OCI-LY1 (cell line): Measurements from ENCODE around the gene MIER1.

Source experiments
- H2AFZ ChIP-seq: fragments of 200-600 bp; sonication (generic), shearing (Covaris generic); 2 replicates; pipeline ENCODE4 v1.6.0; 2014; ENCODE audit warnings: antibody characterized with exemption, mild to moderate bottlenecking, low read length
- H3F3A ChIP-seq: fragments of 200-600 bp; sonication (generic), shearing (Covaris generic); 2 replicates; pipeline ENCODE4 v1.6.0; 2014; ENCODE audit warnings: mild to moderate bottlenecking, antibody characterized with exemption, low read length, moderate library complexity; ENCODE audit not compliant: insufficient read depth
- H3K27ac ChIP-seq: fragments of 200-600 bp; sonication (generic); 2 replicates; pipeline ENCODE4 v1.5.1; 2014; ENCODE audit warnings: low read length, mixed run types, mild to moderate bottlenecking, low read depth; ENCODE audit not compliant: poor library complexity, severe bottlenecking
- H3K27me3 ChIP-seq: fragments of 200-600 bp; sonication (generic); 2 replicates; pipeline ENCODE4 v1.6.0; 2014; ENCODE audit warnings: antibody characterized with exemption, mild to moderate bottlenecking, low read length, moderate library complexity; ENCODE audit not compliant: insufficient read depth
- H3K36me3 ChIP-seq: fragments of 200-600 bp; sonication (generic); 2 replicates; pipeline ENCODE4 v1.6.1; 2014; ENCODE audit warnings: mild to moderate bottlenecking, antibody characterized with exemption, low read length, moderate library complexity, mixed read lengths; ENCODE audit not compliant: insufficient read depth
- H3K4me1 ChIP-seq: fragments of 200-600 bp; sonication (generic); 2 replicates; pipeline ENCODE4 v1.5.1; 2014; ENCODE audit warnings: mild to moderate bottlenecking, low read length, moderate library complexity; ENCODE audit not compliant: insufficient read depth, severe bottlenecking
- H3K4me2 ChIP-seq: fragments of 200-600 bp; sonication (generic), shearing (Covaris generic); 2 replicates; pipeline ENCODE4 v1.6.1; 2014; ENCODE audit warnings: low read length
- H3K4me3 ChIP-seq: fragments of 200-600 bp; sonication (generic); 2 replicates; pipeline ENCODE4 v1.5.1; 2014; ENCODE audit warnings: low read length, low read depth, mild to moderate bottlenecking, mixed read lengths; ENCODE audit not compliant: poor library complexity, severe bottlenecking
- H3K79me2 ChIP-seq: fragments of 200-600 bp; shearing (Covaris generic); 2 replicates; pipeline ENCODE4 v1.6.1; 2016; ENCODE audit warnings: mixed run types, low read length, mixed read lengths; ENCODE audit not compliant: insufficient read depth
- H3K9ac ChIP-seq: fragments of 200-600 bp; sonication (generic), shearing (Covaris generic); 2 replicates; pipeline ENCODE4 v1.6.1; 2014; ENCODE audit warnings: mild to moderate bottlenecking, low read length, mixed read lengths
- H3K9me2 ChIP-seq: fragments of 200-600 bp; sonication (generic), shearing (Covaris generic); 2 replicates; pipeline ENCODE4 v1.6.1; 2014; ENCODE audit warnings: low read depth, mild to moderate bottlenecking, low read length, mixed read lengths
- H3K9me3 ChIP-seq: fragments of 200-600 bp; shearing (Covaris generic); 2 replicates; pipeline ENCODE4 v1.6.1; 2014; ENCODE audit warnings: low read length, mixed read lengths
- H4K20me1 ChIP-seq: fragments of 200-600 bp; sonication (generic), shearing (Covaris generic); 2 replicates; pipeline ENCODE4 v1.6.0; 2016; ENCODE audit warnings: mild to moderate bottlenecking, low read length; ENCODE audit not compliant: insufficient read depth
- CTCF ChIP-seq: fragments of 200-600 bp; sonication (generic), shearing (Covaris generic); IDR thresholded peaks from 2 replicates; pipeline ENCODE4 v1.5.1; 2017; ENCODE audit warnings: mild to moderate bottlenecking, antibody characterized with exemption, low read length, moderate library complexity, mixed read lengths
- EZH2 ChIP-seq: fragments of 200-600 bp; sonication (generic), shearing (Covaris generic); IDR thresholded peaks from 2 replicates; pipeline ENCODE4 v1.8.0; 2017; ENCODE audit warnings: borderline replicate concordance, mixed run types, mild to moderate bottlenecking, antibody characterized with exemption, low read length, moderate library complexity, mixed read lengths

MIER1 gene

GRCh38 chr1:66920543-66920942 lies 4.2 kb upstream of the MIER1 start:
- no peaks in the 10 kb centered on the region for H3K27me3 ChIP-seq
- H3K27ac ChIP-seq, result no peak overlapping the region
- H3K4me2 ChIP-seq, result no peak overlapping the region
- H3K4me1 ChIP-seq, result peaks cover 9% of the 10 kb centered on the region
- H3K9ac ChIP-seq, result no peak overlapping the region
- H3K9me3 ChIP-seq, result peaks cover 9% of the 10 kb centered on the region; the same call in 1 of the 2 replicates
- H3K36me3 ChIP-seq, result peaks cover 11% of the 10 kb centered on the region; the same call in 1 of the 2 replicates
- H3F3A ChIP-seq, result no peaks in the 10 kb centered on the region
- TF ChIP-seq EZH2 (no peak), CTCF (no peak)
- no peak overlapping the region for H2AFZ ChIP-seq
- peaks cover 3% of the 10 kb centered on the region for H3K79me2 ChIP-seq
- no peak overlapping the region for H3K4me3 ChIP-seq
- H3K9me2 ChIP-seq, result no peaks in the 10 kb centered on the region
- H4K20me1 ChIP-seq, result no peaks in the 10 kb centered on the region

- peaks cover 47% of the 10 kb centered on the region for H3K4me1 ChIP-seq
- H3K79me2 ChIP-seq, result peaks cover 37% of the 10 kb centered on the region
- H3F3A ChIP-seq, result no peaks in the 10 kb centered on the region; the same call in none of the 2 replicates
- H3K4me2 ChIP-seq, result peak overlapping the region; percentile 74
- TF ChIP-seq CTCF (0 out of 2 replicates have a peak, but pooled peaks have one; percentile 2), EZH2 (no peak)
- peak overlapping the region; percentile 95 for H3K4me3 ChIP-seq
- no peaks in the 10 kb centered on the region for H4K20me1 ChIP-seq
- 0 out of 2 replicates have a peak, but pooled peaks cover 5% of the 10 kb centered on the region for H3K36me3 ChIP-seq
- no peak overlapping the region for H2AFZ ChIP-seq
- H3K9me2 ChIP-seq, result no peaks in the 10 kb centered on the region
- peak overlapping the region; percentile 67 for H3K27ac ChIP-seq
- peak overlapping the region; percentile 94 for H3K9ac ChIP-seq
- no peaks in the 10 kb centered on the region for H3K9me3 ChIP-seq
- no peaks in the 10 kb centered on the region for H3K27me3 ChIP-seq
Observed at GRCh38 chr1:66925558-66925910, 744 bp downstream of the MIER1 start.

GRCh38 chr1:66925944-66926343 lies 1.2 kb downstream of the MIER1 start:
- Histone ChIP-seq H3K4me3 (peak overlapping the region; percentile 95), H4K20me1 (no peaks in the 10 kb centered on the region), H3K36me3 (0 out of 2 replicates have a peak, but pooled peaks cover 5% of the 10 kb centered on the region), H3K9ac (peak overlapping the region; percentile 94), H3K4me1 (peaks cover 48% of the 10 kb centered on the region), H3K27ac (no peak overlapping the region), H2AFZ (no peak overlapping the region), H3F3A (no peaks in the 10 kb centered on the region; the same call in none of the 2 replicates), H3K4me2 (peak overlapping the region; percentile 74), H3K79me2 (peaks cover 41% of the 10 kb centered on the region), H3K27me3 (no peaks in the 10 kb centered on the region), H3K9me3 (no peaks in the 10 kb centered on the region), H3K9me2 (no peaks in the 10 kb centered on the region)
- TF ChIP-seq EZH2, result no peak

GRCh38 chr1:66927528-66927927 lies 2.7 kb downstream of the MIER1 start:
- H3K36me3 ChIP-seq, result 0 out of 2 replicates have a peak, but pooled peaks cover 5% of the 10 kb centered on the region
- H3K79me2 ChIP-seq, result peaks cover 57% of the 10 kb centered on the region
- peaks cover 63% of the 10 kb centered on the region for H3K4me1 ChIP-seq
- H3K27ac ChIP-seq, result no peak overlapping the region
- H3K9me3 ChIP-seq, result no peaks in the 10 kb centered on the region
- H3K27me3 ChIP-seq, result no peaks in the 10 kb centered on the region
- no peak overlapping the region; the same call in 1 of the 2 replicates for H3K9ac ChIP-seq
- no peaks in the 10 kb centered on the region for H3K9me2 ChIP-seq
- no peak for TF ChIP-seq EZH2
- TF ChIP-seq CTCF, result no peak
- no peaks in the 10 kb centered on the region; the same call in none of the 2 replicates for H3F3A ChIP-seq
- H3K4me2 ChIP-seq, result no peak overlapping the region
- no peak overlapping the region for H2AFZ ChIP-seq
- H4K20me1 ChIP-seq, result no peaks in the 10 kb centered on the region
- no peak overlapping the region for H3K4me3 ChIP-seq
